ENCODE results near the gene SLCO3A1.

SLCO3A1 gene

DNA sequence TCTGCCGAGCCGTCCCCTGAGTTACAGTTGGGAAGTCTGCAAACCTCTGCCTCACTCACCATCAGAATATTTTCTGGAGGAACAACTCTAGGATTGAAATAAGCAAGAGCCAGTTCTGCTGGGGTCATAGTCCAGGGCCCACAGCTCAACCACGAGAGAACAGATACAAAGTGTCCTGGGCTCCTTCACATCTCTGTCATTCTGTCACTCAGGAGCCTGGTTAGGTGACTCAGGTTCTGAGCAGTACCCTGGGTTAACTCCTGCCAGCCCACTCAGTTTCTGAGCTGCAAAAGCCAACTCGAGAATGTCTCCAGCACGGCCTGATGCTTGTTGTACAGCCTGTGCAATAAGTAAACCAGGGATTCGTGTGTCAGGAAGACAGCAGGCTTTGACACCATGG, 155.7 kb downstream of the SLCO3A1 start:
- no peaks in the 10 kb centered on the region for H3K36me3 ChIP-seq (ENCODE audit: insufficient read depth, low read length)
- H3K9me3 ChIP-seq (ENCODE audit: insufficient read depth, low read depth, low read length) = no peaks in the 10 kb centered on the region
- H3K4me3 ChIP-seq (ENCODE audit: low read length) = no peak overlapping the region
- no peaks in the 10 kb centered on the region for H3K27me3 ChIP-seq (ENCODE audit: insufficient read depth, low read length)
- no peak overlapping the region for H3K27ac ChIP-seq (ENCODE audit: low read depth, low read length)
- peaks cover 27% of the 10 kb centered on the region for H3K4me1 ChIP-seq (ENCODE audit: insufficient read depth, low read length)
- 91% methylated on average over 6 of the region's 6 CpGs for WGBS
- H3K9ac ChIP-seq (ENCODE audit: low read depth, low read length) = no peak overlapping the region

DNA sequence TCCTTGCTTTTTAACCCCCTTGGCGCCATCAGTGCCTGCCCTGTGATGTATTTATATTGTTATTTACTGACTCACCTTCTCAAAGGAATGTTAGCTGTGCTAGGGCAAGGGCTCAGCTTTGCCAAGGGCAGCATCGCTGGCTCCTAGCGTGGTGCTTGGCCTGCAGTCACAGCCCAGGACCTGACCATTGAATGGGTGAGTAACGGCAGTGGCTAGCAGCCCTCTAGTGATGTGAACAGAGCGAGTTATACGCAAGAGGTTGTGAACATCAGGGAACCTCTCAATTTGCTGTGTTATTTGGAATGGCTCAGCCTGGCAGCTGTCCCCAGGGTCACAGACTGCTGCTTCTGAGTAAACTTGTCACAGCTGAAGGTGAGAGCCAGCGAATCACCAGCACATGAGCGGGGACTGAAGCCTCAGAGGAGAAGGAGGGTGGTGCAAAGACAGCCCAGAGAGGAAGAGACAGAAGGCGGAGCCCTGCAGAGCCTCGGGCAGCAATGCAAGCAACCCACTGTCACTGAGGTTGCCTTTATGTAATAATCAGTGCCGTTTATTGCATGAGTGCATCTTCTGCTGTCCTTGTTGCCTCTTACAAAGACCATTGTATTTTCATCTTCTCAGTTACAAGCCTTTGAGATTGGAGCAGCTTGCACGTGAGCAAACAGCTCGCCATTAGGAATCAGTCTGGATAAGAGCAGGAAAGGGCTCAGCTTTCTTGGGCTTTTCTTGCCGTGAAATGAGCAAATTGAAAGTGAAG, 158.3 kb downstream of the SLCO3A1 start:
- Histone ChIP-seq H3K9ac (ENCODE audit: low read depth, low read length) (no peak overlapping the region), H3K9me3 (ENCODE audit: insufficient read depth, low read depth, low read length) (no peaks in the 10 kb centered on the region), H3K36me3 (ENCODE audit: insufficient read depth, low read length) (no peaks in the 10 kb centered on the region), H3K4me1 (ENCODE audit: insufficient read depth, low read length) (peaks cover 15% of the 10 kb centered on the region), H3K27me3 (ENCODE audit: insufficient read depth, low read length) (no peaks in the 10 kb centered on the region), H3K4me3 (ENCODE audit: low read length) (no peak overlapping the region), H3K27ac (ENCODE audit: low read depth, low read length) (no peak overlapping the region)
- 64% methylated on average over 14 of the region's 14 CpGs for WGBS

DNA sequence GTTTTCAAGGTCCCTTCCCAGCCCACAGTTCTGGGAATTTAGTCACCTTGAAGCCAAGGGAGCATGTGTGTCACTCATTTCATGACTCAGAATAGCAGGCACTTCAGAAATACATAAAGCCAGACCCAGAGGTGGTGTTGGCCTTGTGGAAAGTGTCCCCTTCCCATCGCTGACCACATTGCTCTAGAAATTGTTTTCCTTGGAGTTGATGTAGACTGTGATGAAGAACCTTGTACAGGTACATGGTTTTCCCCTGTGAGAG, 158.8 kb downstream of the SLCO3A1 start:
- Histone ChIP-seq H3K27me3 (ENCODE audit: insufficient read depth, low read length) (no peaks in the 10 kb centered on the region), H3K27ac (ENCODE audit: low read depth, low read length) (no peak overlapping the region), H3K4me1 (ENCODE audit: insufficient read depth, low read length) (peaks cover 15% of the 10 kb centered on the region), H3K9ac (ENCODE audit: low read depth, low read length) (no peak overlapping the region), H3K9me3 (ENCODE audit: insufficient read depth, low read depth, low read length) (no peaks in the 10 kb centered on the region), H3K36me3 (ENCODE audit: insufficient read depth, low read length) (no peaks in the 10 kb centered on the region), H3K4me3 (ENCODE audit: low read length) (no peak overlapping the region)
- 96% methylated on average over 1 of the region's 1 CpG for WGBS

DNA sequence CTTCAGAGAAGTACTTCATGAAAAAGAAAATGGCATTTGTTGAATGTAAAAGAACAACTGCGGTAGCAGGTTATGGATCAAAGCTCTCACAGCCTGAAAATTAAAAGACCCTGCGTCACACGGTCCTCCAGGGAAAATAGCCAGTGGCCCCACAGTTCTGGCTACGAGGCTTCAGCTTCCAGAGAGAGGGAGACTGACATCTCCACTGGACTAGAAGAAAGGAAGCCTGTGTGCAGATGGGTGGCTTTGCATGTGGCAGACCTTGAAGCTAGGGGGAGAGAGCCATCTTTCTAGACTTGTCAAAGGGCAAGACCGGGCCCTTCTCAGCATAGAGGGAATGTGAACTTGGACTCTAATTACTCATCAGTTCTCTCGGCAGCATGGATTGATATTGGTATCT, 159.4 kb downstream of the SLCO3A1 start:
- no peaks in the 10 kb centered on the region for H3K27me3 ChIP-seq (ENCODE audit: insufficient read depth, low read length)
- H3K4me1 ChIP-seq (ENCODE audit: insufficient read depth, low read length) = peaks cover 15% of the 10 kb centered on the region
- H3K4me3 ChIP-seq (ENCODE audit: low read length) = no peak overlapping the region
- no peaks in the 10 kb centered on the region for H3K36me3 ChIP-seq (ENCODE audit: insufficient read depth, low read length)
- H3K9me3 ChIP-seq (ENCODE audit: insufficient read depth, low read depth, low read length) = no peaks in the 10 kb centered on the region
- H3K9ac ChIP-seq (ENCODE audit: low read depth, low read length) = no peak overlapping the region
- H3K27ac ChIP-seq (ENCODE audit: low read depth, low read length) = no peak overlapping the region
- WGBS = 94% methylated on average over 6 of the region's 6 CpGs

DNA sequence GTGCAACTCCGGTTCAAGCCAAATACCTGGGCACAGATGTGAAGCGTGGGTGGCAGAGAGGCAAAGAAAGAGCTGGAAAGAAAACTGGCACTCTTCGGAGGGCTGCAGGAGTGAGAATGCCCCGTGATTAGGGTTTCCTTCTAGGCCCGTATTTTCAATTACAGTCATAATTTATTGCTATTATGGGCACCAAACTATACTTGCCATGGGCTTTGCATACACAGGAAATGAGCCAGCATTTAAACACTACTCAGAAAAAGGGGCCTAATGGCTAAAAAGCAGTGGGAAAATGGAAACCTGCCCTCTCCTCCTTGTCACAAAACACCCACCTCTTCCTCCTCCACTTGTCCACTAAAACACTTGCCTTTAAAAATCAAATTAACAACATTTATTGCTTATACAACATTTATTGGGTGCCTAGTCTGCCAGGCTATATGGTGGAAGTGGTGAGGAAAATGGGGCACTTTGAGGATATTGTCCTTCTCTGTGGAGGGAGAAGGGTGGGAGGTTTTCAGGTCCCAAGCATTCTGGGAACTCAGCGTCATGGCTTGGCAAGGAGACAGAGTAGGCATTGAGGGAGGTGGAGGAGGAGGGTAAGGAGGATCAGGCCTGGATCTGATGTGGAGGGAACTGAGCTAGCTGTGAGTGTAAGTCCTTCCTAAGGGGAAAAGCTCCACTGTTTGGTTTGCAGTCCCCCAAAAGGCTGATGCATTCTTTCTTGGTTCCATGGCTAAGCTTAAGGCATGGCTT, 160.9 kb downstream of the SLCO3A1 start:
- no peaks in the 10 kb centered on the region for H3K27me3 ChIP-seq (ENCODE audit: insufficient read depth, low read length)
- no peaks in the 10 kb centered on the region for H3K9me3 ChIP-seq (ENCODE audit: insufficient read depth, low read depth, low read length)
- no peak overlapping the region for H3K9ac ChIP-seq (ENCODE audit: low read depth, low read length)
- peaks cover 15% of the 10 kb centered on the region for H3K4me1 ChIP-seq (ENCODE audit: insufficient read depth, low read length)
- H3K4me3 ChIP-seq (ENCODE audit: low read length) = no peak overlapping the region
- no peak overlapping the region for H3K27ac ChIP-seq (ENCODE audit: low read depth, low read length)
- H3K36me3 ChIP-seq (ENCODE audit: insufficient read depth, low read length) = no peaks in the 10 kb centered on the region
- WGBS = 91% methylated on average over 6 of the region's 6 CpGs

DNA sequence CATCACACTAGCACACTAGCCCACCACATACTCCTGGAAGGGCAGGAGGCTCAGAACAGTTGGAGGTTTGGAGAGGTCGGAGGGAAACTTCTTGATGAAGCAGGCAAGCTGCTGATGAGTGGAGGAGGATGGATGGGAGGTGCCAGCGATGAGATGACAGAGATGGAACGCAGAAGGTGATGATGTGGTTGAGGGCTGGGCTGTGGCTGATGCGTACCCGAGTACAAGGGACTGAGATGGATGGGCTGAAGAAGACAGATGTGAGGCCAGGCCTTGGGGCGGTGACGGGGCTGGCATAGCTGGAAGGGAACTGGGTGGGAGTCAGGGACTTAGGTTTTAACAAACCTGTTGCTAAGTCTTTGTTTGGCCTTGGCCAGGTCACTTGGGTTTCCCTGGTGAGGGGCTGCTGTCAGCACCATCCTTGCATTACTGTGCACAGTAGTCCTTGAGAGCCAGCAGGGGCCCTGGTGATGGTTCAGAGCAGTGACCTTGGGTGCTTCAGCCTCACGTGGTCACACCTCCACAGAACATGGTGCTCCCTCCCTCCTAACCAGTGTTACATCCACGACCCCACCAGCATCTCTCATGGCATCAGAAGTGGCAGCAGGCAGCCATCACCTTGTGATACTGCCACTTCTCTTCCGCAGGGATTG, 164.5 kb downstream of the SLCO3A1 start:
- Histone ChIP-seq H3K9ac (ENCODE audit: low read depth, low read length) (no peak overlapping the region), H3K9me3 (ENCODE audit: insufficient read depth, low read depth, low read length) (no peaks in the 10 kb centered on the region), H3K27ac (ENCODE audit: low read depth, low read length) (no peak overlapping the region), H3K4me3 (ENCODE audit: low read length) (no peak overlapping the region), H3K36me3 (ENCODE audit: insufficient read depth, low read length) (no peaks in the 10 kb centered on the region), H3K4me1 (ENCODE audit: insufficient read depth, low read length) (no peaks in the 10 kb centered on the region), H3K27me3 (ENCODE audit: insufficient read depth, low read length) (no peaks in the 10 kb centered on the region)
- WGBS = 92% methylated on average over 10 of the region's 10 CpGs

DNA sequence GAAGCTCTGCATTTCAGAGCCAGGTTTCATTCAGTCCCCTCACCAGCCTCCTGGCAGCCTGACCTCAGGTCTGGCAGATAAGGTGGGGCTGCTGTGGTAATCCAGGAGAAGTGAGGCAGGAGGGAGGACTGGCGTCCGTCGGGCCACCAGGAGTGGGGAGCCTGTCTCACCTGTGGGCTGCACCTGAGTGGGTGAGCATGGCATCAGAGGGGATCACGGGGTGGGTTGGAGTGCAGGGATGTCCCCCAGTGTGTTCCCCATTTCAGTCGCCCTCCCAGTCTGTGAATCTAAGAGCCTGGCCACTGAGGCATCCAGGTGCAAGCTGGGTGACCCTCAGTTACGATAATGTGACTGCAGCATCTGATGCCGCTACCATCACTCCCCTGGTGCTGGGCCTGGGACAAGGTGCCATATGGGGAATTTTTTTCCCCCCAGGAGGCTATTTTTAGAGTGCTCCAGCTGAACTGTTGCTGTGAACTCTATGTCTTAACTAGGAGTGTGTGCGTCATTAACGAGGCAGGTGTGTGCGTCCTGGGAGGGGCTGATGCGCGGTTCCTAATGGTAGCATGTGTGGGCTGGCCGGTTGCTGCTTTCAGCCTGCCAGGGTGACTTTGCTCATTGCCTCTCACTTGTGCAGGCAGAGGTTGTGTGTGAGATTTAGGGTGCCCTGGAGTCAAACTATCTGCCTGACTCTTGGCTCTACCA, 165.2 kb downstream of the SLCO3A1 start:
- Histone ChIP-seq H3K4me1 (ENCODE audit: insufficient read depth, low read length) (peaks cover under 1% of the 10 kb centered on the region; the same call in 1 of the 2 replicates), H3K9me3 (ENCODE audit: insufficient read depth, low read depth, low read length) (no peaks in the 10 kb centered on the region), H3K27ac (ENCODE audit: low read depth, low read length) (no peak overlapping the region), H3K36me3 (ENCODE audit: insufficient read depth, low read length) (no peaks in the 10 kb centered on the region), H3K4me3 (ENCODE audit: low read length) (no peak overlapping the region), H3K9ac (ENCODE audit: low read depth, low read length) (no peak overlapping the region), H3K27me3 (ENCODE audit: insufficient read depth, low read length) (no peaks in the 10 kb centered on the region)
- 95% methylated on average over 13 of the region's 13 CpGs for WGBS

DNA sequence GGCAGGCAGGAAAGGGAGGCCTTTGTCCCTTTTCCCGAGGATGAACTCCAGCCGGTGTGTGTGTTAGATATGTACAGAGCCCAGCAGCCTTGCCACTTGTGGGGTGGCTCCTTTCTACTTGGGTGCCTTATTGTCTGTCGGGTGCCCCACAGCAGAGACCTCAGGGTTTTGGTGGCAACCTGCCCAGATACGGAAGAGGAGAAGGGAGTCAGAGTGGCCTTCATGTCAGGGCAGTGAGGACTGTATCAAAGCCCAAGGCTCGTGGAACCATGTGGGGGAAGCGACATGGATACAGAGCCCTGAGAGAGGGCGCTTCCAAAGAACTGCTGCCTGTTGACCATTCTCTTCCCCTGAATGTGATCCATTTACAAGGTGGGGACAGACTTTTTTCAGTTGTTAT, 166.2 kb downstream of the SLCO3A1 start:
- 96% methylated on average over 7 of the region's 7 CpGs for WGBS
- peaks cover 4% of the 10 kb centered on the region; the same call in 1 of the 2 replicates for H3K4me1 ChIP-seq (ENCODE audit: insufficient read depth, low read length)
- no peaks in the 10 kb centered on the region for H3K27me3 ChIP-seq (ENCODE audit: insufficient read depth, low read length)
- no peak overlapping the region for H3K4me3 ChIP-seq (ENCODE audit: low read length)
- H3K9ac ChIP-seq (ENCODE audit: low read depth, low read length) = no peak overlapping the region
- no peaks in the 10 kb centered on the region for H3K9me3 ChIP-seq (ENCODE audit: insufficient read depth, low read depth, low read length)
- no peak overlapping the region for H3K27ac ChIP-seq (ENCODE audit: low read depth, low read length)
- no peaks in the 10 kb centered on the region for H3K36me3 ChIP-seq (ENCODE audit: insufficient read depth, low read length)

DNA sequence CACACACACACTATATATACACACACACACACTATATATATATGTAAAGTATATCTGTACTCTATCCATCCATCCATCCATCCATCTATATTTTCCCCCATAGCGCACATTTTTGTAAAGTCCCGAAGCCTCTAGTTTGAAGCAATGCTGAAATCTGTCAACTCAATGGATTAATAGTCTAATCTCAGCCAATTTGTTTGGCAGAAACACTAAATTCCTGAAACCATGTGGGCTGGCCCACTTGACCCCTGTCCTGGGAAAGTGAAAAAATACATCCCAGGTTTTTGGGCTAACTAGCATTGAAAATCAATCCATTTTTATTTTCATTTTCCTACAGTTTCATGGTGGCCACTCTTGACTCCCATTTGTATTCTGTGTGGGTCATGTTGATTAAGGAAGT, 166.7 kb downstream of the SLCO3A1 start:
- Histone ChIP-seq H3K4me3 (ENCODE audit: low read length) (no peak overlapping the region), H3K9ac (ENCODE audit: low read depth, low read length) (no peak overlapping the region), H3K9me3 (ENCODE audit: insufficient read depth, low read depth, low read length) (no peaks in the 10 kb centered on the region), H3K27me3 (ENCODE audit: insufficient read depth, low read length) (no peaks in the 10 kb centered on the region), H3K27ac (ENCODE audit: low read depth, low read length) (no peak overlapping the region), H3K36me3 (ENCODE audit: insufficient read depth, low read length) (no peaks in the 10 kb centered on the region), H3K4me1 (ENCODE audit: insufficient read depth, low read length) (peaks cover 4% of the 10 kb centered on the region; the same call in 1 of the 2 replicates)
- 95% methylated on average over 2 of the region's 2 CpGs for WGBS

DNA sequence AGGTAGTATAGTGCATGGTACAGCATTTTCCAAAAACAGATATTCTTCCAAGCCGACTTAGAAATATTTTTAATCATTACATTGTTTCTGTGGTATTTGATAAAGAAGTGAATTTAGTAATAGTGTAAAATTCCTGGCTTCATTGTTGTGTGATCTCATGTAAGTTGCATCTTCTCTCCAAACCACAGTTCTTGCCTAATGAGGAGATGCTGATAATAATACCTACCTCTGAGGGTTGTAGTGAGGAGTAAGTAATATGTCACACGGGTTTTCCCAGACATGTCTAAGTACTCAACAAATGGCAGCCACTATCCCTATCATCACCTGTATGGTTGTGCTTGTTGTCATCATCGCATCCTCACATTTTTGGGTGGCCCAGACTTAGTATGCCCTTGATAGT, 167.3 kb downstream of the SLCO3A1 start:
- H3K4me1 ChIP-seq (ENCODE audit: insufficient read depth, low read length) = peaks cover 4% of the 10 kb centered on the region; the same call in 1 of the 2 replicates
- no peak overlapping the region for H3K4me3 ChIP-seq (ENCODE audit: low read length)
- no peaks in the 10 kb centered on the region for H3K27me3 ChIP-seq (ENCODE audit: insufficient read depth, low read length)
- no peaks in the 10 kb centered on the region for H3K36me3 ChIP-seq (ENCODE audit: insufficient read depth, low read length)
- no peak overlapping the region for H3K9ac ChIP-seq (ENCODE audit: low read depth, low read length)
- no peaks in the 10 kb centered on the region for H3K9me3 ChIP-seq (ENCODE audit: insufficient read depth, low read depth, low read length)
- 92% methylated on average over 1 of the region's 3 CpGs for WGBS
- H3K27ac ChIP-seq (ENCODE audit: low read depth, low read length) = no peak overlapping the region

DNA sequence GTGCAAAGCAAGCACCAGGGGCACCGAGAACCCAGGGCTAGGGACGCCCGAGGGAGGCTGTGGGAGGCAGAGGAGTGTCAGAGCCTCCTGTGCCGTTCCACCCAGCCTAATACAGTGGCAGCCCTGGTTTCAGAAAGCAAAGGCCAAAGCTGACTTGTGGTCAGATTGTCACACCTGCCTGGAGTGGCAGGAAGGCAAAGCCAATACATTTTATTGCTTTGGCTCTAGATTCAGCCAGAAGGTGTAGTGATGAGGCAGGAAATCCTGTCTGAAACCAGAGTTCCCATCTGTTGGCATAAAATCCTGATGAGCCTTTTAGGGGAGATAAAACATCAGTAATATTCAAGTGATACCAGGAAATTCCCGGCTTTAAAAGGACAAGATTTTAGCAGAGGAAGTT, 168.3 kb downstream of the SLCO3A1 start:
- Histone ChIP-seq H3K27ac (ENCODE audit: low read depth, low read length) (no peak overlapping the region), H3K9ac (ENCODE audit: low read depth, low read length) (no peak overlapping the region), H3K9me3 (ENCODE audit: insufficient read depth, low read depth, low read length) (no peaks in the 10 kb centered on the region), H3K36me3 (ENCODE audit: insufficient read depth, low read length) (no peaks in the 10 kb centered on the region), H3K4me1 (ENCODE audit: insufficient read depth, low read length) (peaks cover 4% of the 10 kb centered on the region; the same call in 1 of the 2 replicates), H3K27me3 (ENCODE audit: insufficient read depth, low read length) (no peaks in the 10 kb centered on the region), H3K4me3 (ENCODE audit: low read length) (no peak overlapping the region)
- WGBS = 96% methylated on average over 5 of the region's 5 CpGs
